B cell (primary cell): ENCODE results near the gene MYO10. TPM values are rescaled to one million over a fixed set of nuclear protein-coding genes. Genes with fewer than 3 reads are reported as not detected.

Source experiments
- ATAC-seq: fragments of 200-7000 bp; cut with Tn5 transposase; one replicate; pipeline ENCODE4 v1.10.0; 2021; ENCODE audit warnings: low read depth, mild to moderate bottlenecking, moderate number of reproducible peaks, moderate library complexity
- CTCF ChIA-PET: fragments of 350-600 bp; sonication (Branson Sonifier 250); formaldehyde crosslinking; loops from one replicate; lab custom pipeline; 2021; ENCODE audit warnings: antibody characterized with exemption, inconsistent platforms; lab: Charles Lee
- POLR2A ChIA-PET: fragments of 350-600 bp; sonication (Branson Sonifier 250); formaldehyde crosslinking; loops from one replicate; lab custom pipeline; 2021; ENCODE audit warnings: antibody characterized with exemption; lab: Charles Lee
- DNase-seq: peaks from one replicate; pipeline ENCODE4 v3.0.0; 2013
- H2AFZ ChIP-seq: 2 replicates; pipeline ENCODE4 v1.6.1; 2012; ENCODE audit warnings: mild to moderate bottlenecking, low read depth, low read length; ENCODE audit not compliant: insufficient read depth, poor library complexity, severe bottlenecking
- H3K27ac ChIP-seq, 2 donors: 1 replicate in 1 of 2; 2 replicates in 1 of 2; pipeline ENCODE4 v1.5.1; 2012 to 2013; ENCODE audit warnings: low read length in 2 of 2, mild to moderate bottlenecking in 2 of 2, moderate library complexity in 1 of 2
- H3K27me3 ChIP-seq, 4 experiments: fragments of 200-600 bp in 1 of 4; sonication (generic) in 1 of 4; replicated peaks in 1 of 4; 1 replicate in 2 of 4; 2 replicates in 2 of 4; pipeline versions ENCODE4 v1.6.1 to v1.7.0; 2013 to 2016; ENCODE audit warnings: low read length in 3 of 4, mild to moderate bottlenecking in 2 of 4, mixed read lengths in 1 of 4, moderate library complexity in 1 of 4; ENCODE audit not compliant: insufficient read depth in 4 of 4, control insufficient read depth in 3 of 4; ENCODE audit errors: control extremely low read depth in 1 of 4
- H3K36me3 ChIP-seq, 2 experiments: replicated peaks in 1 of 2; 1 replicate in 1 of 2; 2 replicates in 1 of 2; pipeline versions ENCODE4 v1.6.1 to v1.7.1; 2013; ENCODE audit warnings: low read length in 1 of 2; ENCODE audit not compliant: insufficient read depth in 2 of 2, control insufficient read depth in 1 of 2; ENCODE audit errors: control extremely low read depth in 1 of 2, extremely low read depth in 1 of 2
- H3K4me1 ChIP-seq, 2 donors: fragments of 200-600 bp in 1 of 2; sonication (generic) in 1 of 2; 1 replicate in 1 of 2; 2 replicates in 1 of 2; pipeline versions ENCODE4 v1.5.1 to v1.6.1; 2013 to 2017; ENCODE audit warnings: low read length in 2 of 2; ENCODE audit not compliant: control insufficient read depth in 2 of 2, insufficient read depth in 2 of 2
- H3K4me2 ChIP-seq: replicated peaks from 2 replicates; pipeline ENCODE3; 2012; ENCODE audit warnings: mild to moderate bottlenecking, low read depth, low read length; ENCODE audit not compliant: poor library complexity, severe bottlenecking
- H3K4me3 ChIP-seq, 5 experiments: fragments of 200-600 bp in 1 of 5; sonication (generic) in 1 of 5; 1 replicate in 3 of 5; 2 replicates in 2 of 5; pipeline versions ENCODE4 v1.5.1 to v1.7.0; 2011 to 2016; ENCODE audit warnings: low read length in 4 of 5, mild to moderate bottlenecking in 4 of 5, low read depth in 2 of 5, control low read depth in 1 of 5, moderate library complexity in 1 of 5; ENCODE audit not compliant: insufficient read depth in 1 of 5; ENCODE audit errors: control extremely low read depth in 1 of 5, extremely low read depth in 1 of 5
- H3K79me2 ChIP-seq: fragments of 200-600 bp; sonication (generic); one replicate; pipeline ENCODE4 v1.6.0; 2016; ENCODE audit warnings: low read length; ENCODE audit not compliant: control insufficient read depth, insufficient read depth
- H3K9ac ChIP-seq: fragments of 200-600 bp; sonication (generic); 2 replicates; pipeline ENCODE4 v1.6.1; 2017; ENCODE audit warnings: mild to moderate bottlenecking, low read length, moderate library complexity
- H3K9me3 ChIP-seq, 3 donors: one replicate each; pipeline versions ENCODE4 v1.6.1 to v1.7.1; 2013; ENCODE audit warnings: low read length in 2 of 3; ENCODE audit not compliant: control insufficient read depth in 2 of 3, insufficient read depth in 1 of 3; ENCODE audit errors: control extremely low read depth in 1 of 3
- H4K20me1 ChIP-seq: 2 replicates; pipeline ENCODE4 v1.6.0; 2012; ENCODE audit warnings: mild to moderate bottlenecking, low read length; ENCODE audit not compliant: insufficient read depth, control insufficient read depth, poor library complexity, severe bottlenecking
- H3K27ac Mint-ChIP-seq: one replicate; pipeline ENCODE4 v1.8.0; 2021; ENCODE audit warnings: mixed read lengths
- H3K27me3 Mint-ChIP-seq: one replicate; pipeline ENCODE4 v1.8.0; 2021; ENCODE audit warnings: mixed read lengths
- H3K4me1 Mint-ChIP-seq: one replicate; pipeline ENCODE4 v1.8.0; 2021; ENCODE audit warnings: mixed read lengths
- H3K4me3 Mint-ChIP-seq: one replicate; pipeline ENCODE4 v1.8.0; 2021; ENCODE audit warnings: mixed read lengths
- H3K9me3 Mint-ChIP-seq: one replicate; pipeline ENCODE4 v1.8.0; 2022; ENCODE audit warnings: mixed read lengths; ENCODE audit not compliant: insufficient read depth
- CTCF ChIP-seq: fragments of 200-600 bp; IDR thresholded peaks from one replicate; pipeline ENCODE4 v1.8.0; 2022; ENCODE audit warnings: antibody characterized with exemption, mild to moderate bottlenecking
- EZH2 ChIP-seq: IDR thresholded peaks from 2 replicates; pipeline ENCODE4 v1.6.1; 2012; ENCODE audit warnings: borderline replicate concordance, low read depth, mild to moderate bottlenecking, moderate library complexity, low read length; ENCODE audit not compliant: insufficient read depth, poor library complexity, severe bottlenecking
- WGBS: methylation state at CpG from one replicate; pipeline ENCODE4 v1.1.5; 2013; ENCODE audit warnings: missing lambda C conversion rate; ENCODE audit not compliant: insufficient coverage; 5-methylcytosine and 5-hydroxymethylcytosine counted together
- intact Hi-C: fragments of 100-400 bp; cut with micrococcal nuclease; formaldehyde crosslinking; loops from one replicate; pipeline ENCODE4 v1.10.0; 2022
- polyA plus RNA-seq: library from polyadenylated mRNA; depleted of rRNA; stranded (reverse); fragments of >200 nt; gene quantifications from 2 replicates; pipeline ENCODE4 v1.2.3, GENCODE V29; 2012
- total RNA-seq, 2 donors: library from RNA; stranded (reverse); fragments of 120-200 nt in 1 of 2; gene quantifications; 1 replicate in 1 of 2; 2 replicates in 1 of 2; pipeline versions ENCODE4 v1.2.3 to v1.2.4, GENCODE V29; 2013 to 2022

MYO10 gene
- total and polyA plus RNA-seq, 2 donors (not counting 1 experiment from before 2014, with no cell fraction given), result 0.10 TPM; not detected in 1

GRCh38 chr5:16619136-16619535 lies 317.0 kb downstream of the MYO10 start:
- DNase-seq (no peak), ATAC-seq (no peak)
- no peak overlapping the region for H3K4me2 ChIP-seq
- H3K4me1 ChIP-seq, result peaks cover 18 to 20% of the 10 kb centered on the region in 2 donors
- Mint-ChIP-seq H3K4me1 (peaks cover 12% of the 10 kb centered on the region), H3K27me3 (peaks cover 9% of the 10 kb centered on the region), H3K27ac (no peak overlapping the region), H3K9me3 (no peaks in the 10 kb centered on the region), H3K4me3 (no peak overlapping the region)
- no peaks in the 10 kb centered on the region for H3K9me3 ChIP-seq
- intact Hi-C loops, result loop anchor here (5.0 kb wide), 1 partner anchor 62 kb away; no protein-coding TSS in a partner anchor
- ChIA-PET POLR2A (no interaction called here), CTCF (no interaction called here)
- peaks cover 0 to 3% (median 0%) of the 10 kb centered on the region in 4 experiments for H3K27me3 ChIP-seq
- H4K20me1 ChIP-seq, result no peaks in the 10 kb centered on the region
- no peaks in the 10 kb centered on the region for H3K79me2 ChIP-seq
- no peak overlapping the region for H3K4me3 ChIP-seq
- H2AFZ ChIP-seq, result no peak overlapping the region
- TF ChIP-seq CTCF (no peak), EZH2 (no peak)
- no peaks in the 10 kb centered on the region for H3K36me3 ChIP-seq
- no CpG with 5 or more reads among the region's 2 CpGs for WGBS
- no peak overlapping the region for H3K27ac ChIP-seq
- no peak overlapping the region for H3K9ac ChIP-seq

GRCh38 chr5:16618138-16618897 lies 317.8 kb downstream of the MYO10 start:
- Histone ChIP-seq H3K4me1 (peaks cover 18 to 20% of the 10 kb centered on the region in 2 donors), H3K9ac (no peak overlapping the region), H2AFZ (peak overlapping the region; percentile 85), H3K36me3 (no peaks in the 10 kb centered on the region), H3K9me3 (no peaks in the 10 kb centered on the region), H4K20me1 (no peaks in the 10 kb centered on the region), H3K27ac (peak overlapping the region; percentile 84 to 91), H3K27me3 (peaks cover 0 to 3% (median 0%) of the 10 kb centered on the region in 4 experiments), H3K4me3 (no peak overlapping the region), H3K4me2 (peak overlapping the region; percentile 89), H3K79me2 (no peaks in the 10 kb centered on the region)
- CTCF ChIA-PET, result interaction anchor here (1.4 kb wide), 1 partner anchor 162 kb away, joined by 3 read pairs; no protein-coding TSS in a partner anchor
- intact Hi-C loops, result loop anchor here (5.0 kb wide), 1 partner anchor 61 kb away; no protein-coding TSS in a partner anchor
- TF ChIP-seq EZH2, result no peak
- no peak for TF ChIP-seq CTCF
- WGBS, result 61% methylated on average over 9 of the region's 10 CpGs
- POLR2A ChIA-PET, result interaction anchor here (0.6 kb wide), 1 partner anchor 571 kb away, joined by 7 read pairs; no protein-coding TSS in a partner anchor
- DNase-seq (peak; percentile 27), ATAC-seq (no peak)
- H3K4me1 Mint-ChIP-seq, result peaks cover 12% of the 10 kb centered on the region
- peaks cover 9% of the 10 kb centered on the region for H3K27me3 Mint-ChIP-seq
- no peak overlapping the region for H3K4me3 Mint-ChIP-seq
- no peak overlapping the region for H3K27ac Mint-ChIP-seq
- no peaks in the 10 kb centered on the region for H3K9me3 Mint-ChIP-seq
